Activated naive CD4-positive, alpha-beta T cell (primary cell): ENCODE data around the gene TCERG1L.

ENCODE experiments used
- DNase-seq, 4 experiments: peaks; one replicate each; lab custom pipeline; 2025; lab: John Stamatoyannopoulos, UW

The TCERG1L gene

DNA sequence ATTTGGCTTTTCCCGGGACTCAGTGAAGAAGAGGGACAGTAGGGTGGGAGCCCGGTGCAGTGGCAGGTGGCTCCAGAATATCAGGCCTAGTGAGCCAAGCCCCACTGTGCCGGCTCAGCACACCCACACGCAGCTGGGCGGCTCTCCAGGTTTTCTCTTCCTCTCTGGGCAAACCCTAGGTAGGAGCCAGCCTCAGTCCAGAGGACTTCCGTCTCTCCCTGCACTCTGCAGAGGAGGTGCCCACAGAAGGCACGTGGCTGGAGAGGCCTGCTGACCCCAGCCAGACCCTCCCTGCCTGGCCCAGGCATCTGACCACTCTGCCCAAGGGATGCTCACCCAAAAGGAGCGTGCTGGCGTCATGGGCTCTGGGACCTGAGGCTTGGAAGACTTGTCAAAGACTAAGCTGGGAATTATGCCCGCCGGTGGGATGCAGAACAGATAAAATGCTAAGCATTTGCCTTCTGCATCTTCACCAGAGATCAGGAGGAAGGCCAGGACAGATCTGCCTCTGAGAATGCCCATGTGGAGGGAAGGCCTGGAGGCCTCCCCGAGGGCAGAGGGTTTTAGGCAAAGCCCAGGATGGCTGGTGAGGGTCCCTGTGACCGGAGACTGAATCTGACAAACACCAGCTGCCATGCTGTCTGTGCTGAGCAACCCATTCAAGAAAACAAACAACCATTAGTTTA, 40.2 kb downstream of the TCERG1L start:
- DNase-seq, result no peak

DNA sequence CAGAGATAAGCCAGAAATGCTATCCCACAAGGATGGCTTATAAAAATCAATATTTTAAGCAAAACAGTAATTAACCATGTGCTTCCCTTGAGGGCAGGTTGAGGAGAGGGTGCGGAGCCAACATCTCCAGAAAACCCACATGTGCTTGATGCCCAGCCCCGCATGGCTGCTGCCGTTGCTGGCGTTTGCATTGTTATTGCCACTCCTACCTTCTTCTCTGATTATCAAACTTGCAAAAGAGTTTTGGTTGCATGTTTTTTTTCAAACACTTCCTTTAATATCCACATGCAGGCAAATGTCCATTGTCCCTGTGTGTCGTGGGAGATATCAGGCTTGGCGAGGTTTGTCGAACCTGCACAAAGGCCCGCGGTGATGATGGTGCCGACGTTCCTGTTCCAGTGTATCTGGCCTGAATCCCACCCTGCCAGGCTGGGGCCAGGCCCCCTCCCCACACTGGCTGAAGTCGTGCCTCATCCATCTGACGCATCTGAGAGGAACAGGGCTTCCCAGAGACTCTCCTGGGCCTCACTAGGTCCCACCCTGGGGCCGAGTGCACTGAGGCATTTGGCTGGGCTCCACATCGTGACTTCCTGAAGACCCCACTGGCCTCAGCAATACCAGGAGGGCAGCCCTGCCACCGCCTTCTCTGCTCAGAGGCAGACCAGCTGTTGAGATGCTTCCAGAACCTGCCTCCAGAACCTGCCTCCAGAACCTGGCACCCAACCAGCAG, 40.9 kb downstream of the TCERG1L start:
- no peak for DNase-seq

DNA sequence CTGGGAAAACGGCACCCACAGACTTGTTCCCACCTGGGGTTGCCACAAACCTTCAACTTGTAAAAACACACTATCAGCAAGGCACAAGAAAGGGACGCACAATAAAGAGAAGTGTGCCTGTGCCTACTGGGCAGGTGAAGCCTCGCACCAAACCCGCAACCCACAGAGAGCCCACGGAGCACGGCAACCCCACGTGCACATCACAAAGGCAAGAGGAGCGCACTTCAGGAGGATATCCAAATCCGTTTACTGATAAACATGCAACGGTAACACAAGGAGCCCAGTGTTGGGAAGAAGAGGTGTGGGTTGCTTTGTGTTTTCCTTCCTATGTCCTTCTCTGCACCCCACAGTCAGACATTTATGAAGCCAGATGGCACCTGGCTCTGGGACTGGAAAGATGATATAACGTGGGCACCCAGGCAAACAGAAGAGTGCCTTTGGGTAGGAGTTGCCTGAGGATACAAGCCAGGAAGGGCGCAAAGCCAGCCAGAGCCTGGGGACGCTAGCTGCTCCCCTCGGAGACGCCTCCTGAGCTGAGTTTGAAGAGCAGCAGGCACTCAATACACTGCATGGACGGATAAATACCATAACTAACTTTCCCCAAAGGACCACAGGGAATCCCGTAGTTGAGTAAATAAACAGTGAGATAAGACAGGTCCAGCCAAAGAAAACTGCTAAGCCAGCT, 41.6 kb downstream of the TCERG1L start:
- no peak for DNase-seq

DNA sequence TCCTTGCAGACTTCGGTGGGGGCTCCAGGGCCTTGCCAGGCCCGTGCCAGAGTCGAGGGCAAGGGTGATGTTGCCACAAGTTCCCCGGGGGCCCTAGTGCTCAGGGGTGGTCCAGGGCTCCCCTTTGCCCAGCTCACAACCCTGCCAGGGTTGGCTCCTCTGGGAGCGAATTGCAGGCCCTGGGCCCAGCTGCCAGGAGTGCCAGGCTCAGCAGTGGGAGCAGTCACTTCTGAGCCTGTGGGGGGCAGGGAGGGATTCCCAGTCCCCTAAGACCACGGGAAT, 43.8 kb downstream of the TCERG1L start:
- DNase-seq, result no peak

DNA sequence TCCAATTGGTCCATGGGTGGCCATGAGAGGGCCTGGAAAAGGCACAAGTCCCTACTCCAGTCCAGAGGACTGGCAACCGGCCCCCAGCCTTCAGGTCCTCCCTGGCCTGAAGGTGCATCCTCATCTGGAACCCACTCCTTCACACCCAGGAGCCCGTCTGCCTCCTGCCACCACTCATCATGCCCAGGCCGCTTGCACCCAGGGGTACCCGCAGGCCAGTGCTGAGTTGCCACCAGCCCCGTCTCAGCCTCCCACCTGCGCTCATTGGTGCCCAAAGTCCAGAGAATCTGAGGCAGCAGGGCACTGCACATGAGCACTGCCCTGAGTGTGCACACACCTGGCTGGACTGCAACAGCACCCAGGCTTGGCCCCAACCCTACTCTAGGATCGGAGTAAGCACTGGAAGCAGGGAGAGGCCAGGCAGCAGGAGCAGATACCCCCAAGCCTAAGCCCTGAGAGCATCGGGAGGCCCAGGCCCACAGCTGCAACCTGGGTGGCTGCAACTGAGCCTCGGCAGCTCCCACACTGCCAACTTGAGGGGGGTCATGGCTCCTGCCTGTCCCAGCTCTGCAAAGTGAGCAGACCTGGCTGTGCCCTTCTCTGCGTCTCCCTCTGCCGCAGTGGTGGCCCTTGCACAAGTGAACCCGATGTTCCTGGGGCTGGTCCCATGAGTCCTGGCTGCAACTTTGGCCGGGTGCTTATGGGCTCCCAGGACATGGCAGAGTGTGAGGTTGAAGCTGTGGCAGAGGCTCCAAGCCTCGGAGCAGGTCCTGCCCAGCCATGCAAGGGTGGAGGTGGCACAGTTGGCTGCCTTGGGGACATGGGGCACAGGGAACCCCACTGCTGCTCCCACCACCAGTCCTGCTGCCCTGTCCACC, 44.3 kb downstream of the TCERG1L start:
- no peak for DNase-seq

DNA sequence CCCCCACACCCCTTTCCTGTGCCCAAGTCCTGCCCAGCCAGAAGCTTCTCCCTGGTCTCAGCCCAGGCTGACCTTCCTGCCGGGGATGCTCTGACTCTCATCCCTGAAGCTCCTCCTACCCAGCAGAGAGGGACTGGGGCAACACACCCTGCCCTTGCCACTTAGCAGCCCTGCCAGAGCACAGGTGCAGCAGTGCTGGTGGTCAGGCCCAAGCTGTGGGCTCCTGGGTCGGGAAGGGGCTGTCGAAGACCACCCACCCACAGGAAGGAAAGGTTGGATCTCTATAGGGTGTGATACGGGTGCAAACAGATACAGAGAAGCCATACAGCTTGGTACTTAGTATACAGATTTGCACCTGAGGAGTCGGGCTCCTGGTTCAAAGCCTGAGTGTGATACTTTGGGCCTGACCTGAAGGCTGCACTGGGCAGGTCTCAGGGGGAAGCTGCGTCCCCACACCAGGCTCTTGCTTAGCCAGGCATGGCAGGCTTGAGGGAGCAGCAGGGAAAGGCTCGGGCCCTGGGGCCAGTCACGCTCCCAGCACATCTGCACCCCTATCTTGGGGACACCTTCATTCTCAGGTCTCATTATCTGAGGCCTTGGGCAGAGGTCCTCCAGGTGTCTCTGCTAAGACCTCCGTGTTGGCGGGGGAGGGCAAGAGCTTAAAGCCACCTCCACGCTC, 47.3 kb downstream of the TCERG1L start:
- no peak for DNase-seq

DNA sequence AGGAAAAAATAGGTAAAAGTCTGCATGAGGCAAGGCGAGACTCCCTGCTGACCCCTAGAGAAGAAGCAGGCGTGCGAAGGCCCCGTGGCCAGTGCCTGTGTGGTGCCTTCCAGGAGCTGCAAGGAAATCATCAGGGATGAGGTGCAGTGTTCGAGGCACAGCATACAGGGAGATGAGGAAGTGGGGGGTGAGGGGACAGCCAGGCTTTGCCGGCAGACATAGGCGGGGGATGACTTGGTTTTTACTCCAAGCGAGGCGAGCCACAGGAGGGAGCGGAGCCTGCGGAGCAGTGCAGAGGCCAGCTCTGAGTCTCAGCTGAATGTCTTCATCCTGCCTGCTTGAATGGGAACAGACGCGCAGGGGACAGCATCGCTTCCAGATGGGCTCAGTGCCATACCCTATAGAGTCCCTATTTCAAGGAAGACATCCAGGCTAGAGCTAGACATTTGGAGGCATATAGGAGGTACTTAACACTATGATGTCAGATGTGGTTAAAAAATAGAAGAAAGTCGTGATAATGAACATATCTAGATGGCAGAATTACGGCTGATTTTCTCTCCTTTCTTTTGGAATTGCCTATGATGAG, 49.5 kb downstream of the TCERG1L start:
- no peak for DNase-seq

DNA sequence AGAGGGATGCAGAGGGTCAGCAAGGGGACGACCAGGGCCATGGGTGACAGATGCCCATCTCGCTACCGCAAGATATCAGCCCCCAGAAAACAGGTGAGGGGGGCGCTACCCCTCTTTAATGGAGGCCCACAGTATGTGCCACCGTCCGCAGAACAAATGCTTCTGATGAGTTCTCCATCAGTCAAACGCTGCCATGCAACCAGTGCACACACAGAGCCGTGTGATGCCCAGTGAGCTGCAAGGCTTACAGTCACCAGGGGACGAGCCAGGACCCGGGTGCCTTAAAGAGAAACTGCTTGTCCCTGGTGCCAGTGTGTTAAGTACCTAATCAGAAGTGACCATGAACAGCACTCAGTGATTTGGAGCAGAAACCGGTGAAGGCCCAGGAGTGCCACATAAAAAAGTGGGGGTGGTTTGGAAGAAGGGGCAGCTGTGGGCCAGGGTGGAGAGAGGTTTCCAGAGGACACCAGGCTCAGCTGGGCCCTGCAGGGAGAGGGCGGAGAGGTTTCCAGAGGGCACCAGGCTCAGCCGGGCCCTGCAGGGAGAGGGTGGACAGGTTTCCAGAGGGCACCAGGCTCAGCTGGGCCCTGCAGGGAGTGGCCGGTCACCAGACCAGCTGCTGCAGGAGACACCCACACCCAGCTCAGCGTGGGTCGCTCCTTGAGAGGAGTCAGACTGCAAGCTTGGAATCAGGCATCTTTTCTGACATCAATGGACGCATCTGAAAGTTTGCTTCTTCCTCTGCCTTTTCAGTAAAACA, 50.9 kb downstream of the TCERG1L start:
- no peak for DNase-seq

DNA sequence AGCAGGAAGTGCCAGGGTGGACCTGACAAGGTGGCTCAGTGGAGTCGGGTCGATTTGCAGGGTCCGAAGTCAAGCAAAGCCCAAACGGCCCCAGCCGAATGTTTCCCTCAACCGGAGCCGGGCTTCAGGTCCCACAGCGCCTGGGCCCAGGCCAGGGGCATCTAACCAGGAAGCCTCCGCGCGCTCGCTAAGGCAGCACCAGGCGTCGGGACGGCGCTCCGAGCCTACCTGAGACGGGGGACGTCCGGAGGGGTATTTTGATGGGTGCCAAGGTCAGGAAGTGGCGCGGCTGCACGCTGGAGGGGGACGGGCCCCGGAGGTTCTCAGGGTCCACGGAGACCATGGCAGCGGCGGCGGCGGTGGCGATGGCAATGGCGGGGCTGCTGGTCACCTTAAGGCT, 51.5 kb downstream of the TCERG1L start:
- no peak for DNase-seq

DNA sequence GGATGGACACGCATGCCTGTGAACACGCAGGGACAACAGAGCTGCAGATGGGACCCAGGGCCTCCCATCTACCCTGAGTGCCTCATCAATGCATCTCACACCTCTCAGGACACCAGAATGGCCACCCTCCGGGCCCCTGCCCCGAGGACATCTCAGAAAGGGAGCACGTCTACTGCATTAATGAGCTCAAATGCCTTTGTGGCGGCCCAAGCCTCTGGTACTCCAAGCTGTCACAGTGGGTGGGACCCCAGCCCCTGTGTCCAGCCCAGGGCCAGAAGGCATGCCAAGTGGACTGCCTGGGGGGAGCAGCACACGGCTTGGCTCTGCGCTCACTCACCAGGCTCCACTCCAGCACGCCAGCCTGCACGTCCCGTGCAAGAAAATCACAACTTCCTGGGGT, 52.0 kb downstream of the TCERG1L start:
- no peak for DNase-seq

DNA sequence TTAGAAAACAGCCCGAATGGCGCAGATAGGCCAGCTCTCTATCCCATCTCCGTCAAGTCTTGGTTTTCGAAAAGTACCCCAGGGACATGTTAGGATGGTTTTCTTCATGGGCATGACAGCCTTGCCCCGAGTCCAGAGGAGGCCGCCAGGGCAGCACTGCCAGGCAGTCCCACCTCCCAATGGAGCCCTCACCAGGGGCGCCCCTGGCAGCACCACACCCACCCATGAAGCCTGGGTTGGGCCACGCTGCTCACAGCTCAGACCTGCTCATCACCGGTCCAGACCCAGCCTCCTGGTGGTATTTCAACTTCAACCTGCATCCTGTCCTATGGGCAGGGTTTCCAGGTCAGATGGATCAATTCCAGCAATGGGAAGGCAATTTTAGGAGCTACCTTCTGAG, 53.3 kb downstream of the TCERG1L start:
- no peak for DNase-seq

DNA sequence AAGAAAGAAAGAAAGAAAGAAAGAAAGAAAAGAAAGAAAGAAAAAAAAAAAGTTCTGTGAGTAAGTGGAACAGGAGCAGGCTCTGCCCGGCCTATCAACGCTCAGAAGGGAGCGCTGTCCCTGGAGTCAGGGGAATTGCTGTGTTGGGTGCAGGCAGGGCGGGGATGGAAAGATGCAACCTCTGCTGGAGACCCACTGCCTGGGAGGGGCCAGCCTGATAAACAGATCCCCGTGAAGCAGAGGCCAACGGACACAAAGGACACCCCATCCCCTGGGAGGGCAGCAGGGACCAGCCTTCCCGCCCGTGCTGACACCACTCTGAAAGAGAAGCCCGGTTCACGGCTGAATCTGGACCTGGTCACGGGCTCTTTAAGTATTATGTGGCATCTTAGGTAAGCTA, 54.5 kb downstream of the TCERG1L start:
- DNase-seq, result no peak

DNA sequence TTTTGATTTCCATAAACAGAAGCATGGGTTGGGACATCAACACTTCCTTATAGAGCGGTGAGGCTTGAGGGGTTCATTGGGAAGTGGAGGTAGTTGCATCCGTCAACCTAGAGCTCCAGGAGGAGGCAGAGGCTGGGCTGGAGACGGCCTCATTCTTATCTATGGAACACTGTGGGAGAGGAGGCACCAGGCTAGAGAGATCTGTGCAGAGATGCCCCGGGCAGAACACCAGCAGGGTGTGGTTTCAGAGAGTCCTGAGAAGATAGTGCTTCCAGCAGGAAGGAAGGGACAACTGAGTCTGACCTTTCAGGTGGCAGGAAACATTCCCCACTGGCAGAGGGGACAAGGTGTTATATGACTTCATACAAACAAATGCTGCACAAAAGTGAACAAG, 56.7 kb downstream of the TCERG1L start:
- DNase-seq, result no peak

DNA sequence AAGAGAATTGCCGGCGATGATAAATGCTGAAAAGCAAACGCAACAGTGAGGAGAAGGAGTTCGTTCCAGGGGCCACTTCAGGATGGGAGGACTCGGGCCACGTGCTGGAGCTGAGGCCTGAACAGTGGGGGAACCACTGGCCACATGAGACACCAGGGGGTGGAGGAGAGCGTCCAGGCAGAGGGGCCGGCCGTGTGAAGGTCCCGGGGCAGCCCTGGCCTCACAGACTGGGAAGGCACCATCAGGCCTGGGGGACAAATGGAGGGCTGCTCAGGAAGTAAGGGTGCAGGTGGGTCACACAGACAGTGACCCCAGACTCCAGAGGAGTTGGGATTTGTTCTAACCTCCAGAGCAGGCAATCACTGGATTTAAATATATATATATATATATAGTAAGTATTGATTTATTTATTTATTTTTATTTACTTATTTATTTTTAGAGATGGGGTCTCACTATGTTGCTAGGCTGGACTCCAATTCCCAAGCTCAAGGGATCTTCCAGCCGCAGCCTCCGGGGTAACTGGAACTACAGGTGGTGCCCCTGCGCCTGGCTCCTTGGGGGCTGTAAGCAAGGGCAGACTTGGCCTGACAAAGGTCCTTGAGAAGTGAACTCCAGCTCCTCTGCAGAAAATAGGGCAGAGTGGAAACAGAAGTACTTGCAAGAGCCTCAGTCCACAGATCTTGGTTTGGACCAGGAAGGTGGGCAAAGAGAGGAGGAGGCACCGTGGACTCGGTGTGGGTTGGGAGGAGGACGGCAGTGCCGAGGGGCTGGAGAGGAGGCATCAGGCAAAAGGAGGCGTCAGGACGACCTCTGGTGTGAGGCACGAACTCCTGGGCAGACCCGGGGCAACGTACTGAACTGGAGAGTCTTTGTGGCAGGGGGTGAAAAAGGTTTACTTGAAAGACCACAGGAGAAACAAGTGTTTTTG, 57.3 kb downstream of the TCERG1L start:
- DNase-seq, result no peak

DNA sequence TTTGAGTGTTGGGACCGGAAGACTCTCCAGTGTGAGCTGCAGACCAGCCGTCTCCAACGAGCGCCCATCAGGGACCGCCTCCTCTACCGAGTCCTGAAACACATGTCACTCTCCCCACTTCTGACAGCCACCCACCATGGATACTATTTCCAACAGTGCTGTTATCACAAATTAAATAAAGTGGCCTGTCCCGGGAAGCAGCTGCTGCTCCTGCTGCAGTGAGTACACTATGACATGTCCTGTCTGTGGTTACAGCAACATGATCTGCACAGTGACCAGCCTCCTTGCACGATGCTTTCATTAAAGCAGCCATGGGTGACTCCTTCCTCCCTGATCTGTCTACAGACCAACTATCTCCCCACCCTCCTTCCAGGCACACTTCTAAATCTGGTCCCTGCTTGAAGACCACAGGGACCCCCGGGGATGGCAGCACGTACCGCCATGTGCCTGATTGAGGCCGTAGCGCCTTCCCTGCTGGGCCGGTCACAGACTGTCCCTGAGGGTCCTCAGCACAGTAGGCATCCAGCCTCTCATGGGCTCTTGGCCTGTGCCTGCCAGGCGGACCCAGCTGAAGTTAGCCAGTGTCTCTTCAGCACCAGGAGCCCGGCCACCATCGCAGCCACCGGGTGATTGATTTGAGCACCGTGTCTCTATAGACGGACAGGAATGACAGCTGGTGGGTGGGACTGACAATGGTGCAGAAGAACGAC, 58.8 kb downstream of the TCERG1L start:
- DNase-seq, result no peak

DNA sequence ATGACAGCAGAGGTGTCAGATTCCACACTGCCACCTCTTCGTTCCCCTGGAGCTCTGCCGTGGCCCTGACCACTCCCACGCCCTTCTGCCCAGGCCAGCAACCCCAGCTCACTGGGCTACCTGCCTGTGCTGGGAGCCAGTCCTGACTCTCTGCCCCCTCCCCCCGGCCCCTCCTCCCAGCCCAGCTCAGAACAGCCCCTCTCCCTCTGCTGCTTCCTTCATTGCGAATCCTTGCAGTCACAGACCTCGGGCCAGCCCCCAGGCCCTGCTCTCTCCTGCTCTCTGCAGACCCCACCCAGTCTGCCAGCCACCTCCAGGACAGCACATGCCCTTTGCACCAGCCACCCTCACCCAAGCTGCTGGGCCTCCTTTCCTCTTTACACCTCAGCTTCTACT, 60.4 kb downstream of the TCERG1L start:
- no peak for DNase-seq

DNA sequence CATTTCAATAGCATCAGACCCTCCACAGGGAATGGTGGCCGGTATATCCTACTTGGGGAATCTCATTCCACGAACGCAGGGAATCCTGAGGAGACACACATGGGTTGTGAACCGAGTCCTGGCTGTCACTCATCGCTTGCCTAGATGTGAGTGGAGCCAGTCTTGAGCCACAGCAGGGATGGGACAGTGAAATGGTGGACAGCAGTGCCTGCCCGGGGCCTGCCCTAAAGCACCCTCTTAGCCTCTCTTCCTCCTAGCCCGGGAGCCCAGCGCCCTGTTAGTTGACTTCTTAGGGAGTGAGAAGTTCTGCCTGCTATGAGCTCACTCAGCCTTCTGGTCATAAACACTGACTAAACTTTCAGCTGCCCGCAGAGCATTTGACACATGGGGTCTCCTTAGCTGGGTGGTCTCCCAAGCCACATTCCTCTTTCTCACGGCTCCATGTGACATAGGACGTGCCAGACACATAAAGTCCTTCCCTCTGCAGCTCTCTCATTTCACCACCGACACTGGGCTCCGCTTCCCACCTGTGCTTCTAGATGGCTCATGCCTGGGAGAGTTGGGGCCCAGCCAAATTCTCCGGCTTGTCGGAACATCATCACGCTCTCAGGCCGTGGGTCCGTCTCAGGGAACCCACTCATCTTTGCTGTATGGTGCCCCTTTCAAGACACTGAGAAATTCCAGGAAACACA, 60.9 kb downstream of the TCERG1L start:
- DNase-seq, result no peak

DNA sequence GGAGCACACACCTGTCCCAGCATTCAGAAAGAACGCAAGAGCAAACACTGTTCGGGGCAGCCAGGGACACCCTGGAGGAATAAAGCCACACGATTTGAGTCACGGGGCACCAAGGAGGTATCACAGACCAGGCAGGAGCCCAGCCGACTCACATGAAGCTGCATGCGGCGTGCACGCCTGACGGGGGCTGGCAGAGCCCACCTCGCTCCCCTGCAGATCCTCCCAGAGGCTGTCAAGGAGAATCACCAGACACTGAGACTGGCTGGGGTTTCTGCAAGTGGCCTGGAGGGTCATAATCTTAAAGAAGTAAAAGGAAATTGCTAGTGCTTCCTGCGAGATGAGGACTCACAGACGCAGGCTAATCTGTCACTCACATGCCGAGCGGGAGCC, 61.6 kb downstream of the TCERG1L start:
- no peak for DNase-seq
